Measurements from ENCODE around the gene FGF18. TPM values are rescaled to one million over a fixed set of nuclear protein-coding genes. Genes with fewer than 3 reads are reported as not detected.

The FGF18 gene
- total RNA-seq, 1 donor from 2014 or later: 0.13 TPM

- Mint-ChIP-seq H3K9me3 (ENCODE audit: unreplicated experiment) (no peaks in the 10 kb centered on the region), H3K4me3 (ENCODE audit: unreplicated experiment) (no peak overlapping the region), H3K4me1 (ENCODE audit: unreplicated experiment) (peaks cover 6% of the 10 kb centered on the region), H3K27ac (ENCODE audit: unreplicated experiment) (no peak overlapping the region), H3K27me3 (ENCODE audit: unreplicated experiment) (peaks cover 12% of the 10 kb centered on the region), H3K36me3 (ENCODE audit: low read depth, unreplicated experiment) (peaks cover 4% of the 10 kb centered on the region)
- no peak for TF ChIP-seq CTCF (IDR thresholded peaks at IDR 0.05; ENCODE audit: unreplicated experiment)
- no peak for DNase-seq (ENCODE audit: low spot score)
These were observed 14.7 kb downstream of the FGF18 start for GRCh38 chr5:171433982-171434676.

GRCh38 chr5:171434874-171435273 is 15.4 kb downstream of the FGF18 start:
- no peak for DNase-seq (ENCODE audit: low spot score)
- Mint-ChIP-seq H3K4me1 (ENCODE audit: unreplicated experiment) (peaks cover 6% of the 10 kb centered on the region), H3K36me3 (ENCODE audit: low read depth, unreplicated experiment) (peaks cover 4% of the 10 kb centered on the region), H3K27me3 (ENCODE audit: unreplicated experiment) (peaks cover 12% of the 10 kb centered on the region), H3K4me3 (ENCODE audit: unreplicated experiment) (no peak overlapping the region), H3K9me3 (ENCODE audit: unreplicated experiment) (no peaks in the 10 kb centered on the region), H3K27ac (ENCODE audit: unreplicated experiment) (no peak overlapping the region)
- TF ChIP-seq CTCF (IDR thresholded peaks at IDR 0.05; ENCODE audit: unreplicated experiment): no peak

GRCh38 chr5:171435908-171436307 is 16.5 kb downstream of the FGF18 start:
- no peak for TF ChIP-seq CTCF (IDR thresholded peaks at IDR 0.05; ENCODE audit: unreplicated experiment)
- Mint-ChIP-seq H3K27ac (ENCODE audit: unreplicated experiment) (no peak overlapping the region), H3K4me1 (ENCODE audit: unreplicated experiment) (peaks cover 6% of the 10 kb centered on the region), H3K9me3 (ENCODE audit: unreplicated experiment) (no peaks in the 10 kb centered on the region), H3K27me3 (ENCODE audit: unreplicated experiment) (peaks cover 9% of the 10 kb centered on the region), H3K4me3 (ENCODE audit: unreplicated experiment) (no peak overlapping the region), H3K36me3 (ENCODE audit: low read depth, unreplicated experiment) (peaks cover 2% of the 10 kb centered on the region)
- no peak for DNase-seq (ENCODE audit: low spot score)

GRCh38 chr5:171436804-171437285 is 17.4 kb downstream of the FGF18 start:
- Mint-ChIP-seq H3K4me3 (ENCODE audit: unreplicated experiment) (no peak overlapping the region), H3K9me3 (ENCODE audit: unreplicated experiment) (no peaks in the 10 kb centered on the region), H3K27ac (ENCODE audit: unreplicated experiment) (no peak overlapping the region)

More at GRCh38 chr5:171436804-171437285, 17.4 kb downstream of the FGF18 start:
- TF ChIP-seq CTCF (IDR thresholded peaks at IDR 0.05; ENCODE audit: unreplicated experiment): no peak
- Mint-ChIP-seq H3K4me1 (ENCODE audit: unreplicated experiment) (peaks cover 6% of the 10 kb centered on the region), H3K36me3 (ENCODE audit: low read depth, unreplicated experiment) (no peaks in the 10 kb centered on the region), H3K27me3 (ENCODE audit: unreplicated experiment) (peaks cover 8% of the 10 kb centered on the region)
- DNase-seq (ENCODE audit: low spot score): no peak

Measured in endothelial cell (in vitro differentiated cells).